NCI-H2081 treated with DMSO at 0.1 percent for 48 hours (cell line): ENCODE measurements around the gene IFI44.

Experiments used
- DNase-seq: peaks from one replicate; lab custom pipeline; 2025; lab: John Stamatoyannopoulos, UW

IFI44 gene

GRCh38 chr1:78712467-78713051 lies 62.9 kb downstream of the IFI44 start:
- no peak for DNase-seq

DNA sequence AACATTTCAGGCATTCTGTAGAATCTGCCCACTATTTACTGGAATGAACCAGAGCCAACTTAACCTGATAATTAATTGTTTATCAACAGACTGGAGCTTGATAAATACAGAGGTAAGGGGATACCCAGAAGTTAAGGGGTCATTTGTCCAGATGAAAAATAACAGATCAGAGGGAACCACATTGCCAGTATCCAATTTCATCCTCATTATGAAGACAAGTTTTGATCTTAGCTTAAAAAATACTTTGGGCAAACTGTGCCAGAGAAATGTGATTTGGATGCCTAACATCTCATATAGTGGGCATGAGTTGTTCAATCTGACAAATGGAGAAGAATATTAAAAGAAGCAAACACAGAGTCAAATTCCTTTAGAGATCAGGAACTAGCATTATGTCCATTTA lies 63.7 kb downstream of the IFI44 start:
- DNase-seq: no peak
